ENCODE data around the gene ARHGAP10.

Gene ARHGAP10

GRCh38 chr4:147839663-147840062 is 107.8 kb downstream of the ARHGAP10 start:
- no peaks in the 10 kb centered on the region for H3K36me3 Mint-ChIP-seq
- no peak overlapping the region for H3K27ac Mint-ChIP-seq
- no peaks in the 10 kb centered on the region for H3K27me3 Mint-ChIP-seq
- CTCF ChIA-PET, result interaction anchor here (0.7 to 1.4 kb wide), 2 partner anchors 14 to 27 kb away, joined by 3 read pairs; no protein-coding TSS in a partner anchor
- DNase-seq, result no peak
- no peaks in the 10 kb centered on the region for H3K4me1 Mint-ChIP-seq
- H3K9me3 Mint-ChIP-seq, result no peaks in the 10 kb centered on the region
- H3K4me3 Mint-ChIP-seq, result no peak overlapping the region

GRCh38 chr4:147840838-147841738 is 109.2 kb downstream of the ARHGAP10 start:
- Mint-ChIP-seq H3K4me1 (no peaks in the 10 kb centered on the region), H3K36me3 (no peaks in the 10 kb centered on the region), H3K4me3 (no peak overlapping the region), H3K9me3 (no peaks in the 10 kb centered on the region), H3K27ac (no peak overlapping the region), H3K27me3 (no peaks in the 10 kb centered on the region)
- no peak for DNase-seq
- CTCF ChIA-PET, result no interaction called here

DNA sequence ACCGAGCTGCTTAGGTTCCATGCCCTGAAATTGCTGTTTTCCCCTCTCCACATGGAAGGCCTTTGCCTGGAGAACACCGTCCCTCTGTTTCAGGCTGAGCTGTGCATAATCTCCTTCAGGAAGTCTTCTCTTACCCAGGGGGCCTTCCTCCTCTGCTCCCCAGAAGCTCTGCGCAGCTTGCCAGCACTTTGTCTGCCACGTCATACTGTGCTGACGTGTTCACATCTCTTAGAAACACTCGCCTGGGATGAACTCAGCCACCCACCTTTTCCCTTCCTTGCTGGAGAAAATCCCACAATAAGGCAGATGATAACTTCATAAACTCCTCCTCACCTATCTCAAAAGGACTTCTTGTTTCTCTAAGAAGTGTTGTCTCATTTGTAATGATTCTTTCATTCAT is 110.7 kb downstream of the ARHGAP10 start:
- Mint-ChIP-seq H3K4me3 (no peak overlapping the region), H3K9me3 (no peaks in the 10 kb centered on the region), H3K36me3 (peaks cover 1% of the 10 kb centered on the region), H3K27me3 (no peaks in the 10 kb centered on the region), H3K27ac (no peak overlapping the region), H3K4me1 (no peaks in the 10 kb centered on the region)
- CTCF ChIA-PET, result interaction anchor here (0.7 to 7.2 kb wide), 4 partner anchors 10 to 134 kb away, joined by 3 to 35 read pairs (median 4); no protein-coding TSS in a partner anchor
- DNase-seq, result no peak

DNA sequence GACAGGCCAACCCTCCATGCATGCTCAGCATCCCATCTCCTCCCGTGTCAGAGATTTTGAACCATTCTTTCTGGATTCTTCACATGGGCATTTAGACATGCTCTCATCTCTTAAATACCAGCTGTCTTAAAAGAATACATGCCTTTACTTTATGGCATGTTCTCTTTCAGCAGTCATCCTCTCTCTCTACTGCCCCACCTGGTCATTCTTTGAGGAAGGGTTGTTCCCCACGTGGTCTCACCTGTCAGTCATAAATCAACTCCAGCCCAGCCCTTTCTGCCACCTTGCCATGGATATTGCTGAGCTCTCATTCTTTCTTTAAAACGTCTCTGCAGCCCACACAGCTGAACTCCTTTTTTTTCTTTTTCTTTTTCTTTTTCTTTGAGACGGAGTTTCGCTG is 111.3 kb downstream of the ARHGAP10 start:
- Mint-ChIP-seq H3K4me1 (no peaks in the 10 kb centered on the region), H3K9me3 (no peaks in the 10 kb centered on the region), H3K36me3 (peaks cover 4% of the 10 kb centered on the region), H3K27me3 (no peaks in the 10 kb centered on the region), H3K27ac (no peak overlapping the region), H3K4me3 (no peak overlapping the region)
- no peak for DNase-seq
- CTCF ChIA-PET, result interaction anchor here (0.7 to 7.2 kb wide), 4 partner anchors 10 to 134 kb away, joined by 3 to 35 read pairs (median 4); no protein-coding TSS in a partner anchor

- H3K36me3 Mint-ChIP-seq, result peaks cover 5% of the 10 kb centered on the region
- DNase-seq, result no peak
- no peaks in the 10 kb centered on the region for H3K9me3 Mint-ChIP-seq
- H3K4me3 Mint-ChIP-seq, result no peak overlapping the region
- H3K27me3 Mint-ChIP-seq, result no peaks in the 10 kb centered on the region
- no peaks in the 10 kb centered on the region for H3K4me1 Mint-ChIP-seq
- CTCF ChIA-PET, result interaction anchor here (0.9 to 7.2 kb wide), 3 partner anchors 22 to 136 kb away, joined by 4 to 35 read pairs (median 4); no protein-coding TSS in a partner anchor
- H3K27ac Mint-ChIP-seq, result no peak overlapping the region
Measured at GRCh38 chr4:147844781-147845180, 112.9 kb downstream of the ARHGAP10 start.

- no peaks in the 10 kb centered on the region for H3K9me3 Mint-ChIP-seq
- CTCF ChIA-PET, result interaction anchor here (1.5 to 7.2 kb wide), 2 partner anchors 20 to 138 kb away, joined by 4 to 35 read pairs; no protein-coding TSS in a partner anchor
- peak; percentile 35 for DNase-seq
- H3K36me3 Mint-ChIP-seq, result peaks cover 10% of the 10 kb centered on the region
- H3K4me1 Mint-ChIP-seq, result no peaks in the 10 kb centered on the region
- H3K27ac Mint-ChIP-seq, result no peak overlapping the region
- H3K4me3 Mint-ChIP-seq, result no peak overlapping the region
- no peaks in the 10 kb centered on the region for H3K27me3 Mint-ChIP-seq
Measured at GRCh38 chr4:147846318-147847155, 114.6 kb downstream of the ARHGAP10 start.

DNA sequence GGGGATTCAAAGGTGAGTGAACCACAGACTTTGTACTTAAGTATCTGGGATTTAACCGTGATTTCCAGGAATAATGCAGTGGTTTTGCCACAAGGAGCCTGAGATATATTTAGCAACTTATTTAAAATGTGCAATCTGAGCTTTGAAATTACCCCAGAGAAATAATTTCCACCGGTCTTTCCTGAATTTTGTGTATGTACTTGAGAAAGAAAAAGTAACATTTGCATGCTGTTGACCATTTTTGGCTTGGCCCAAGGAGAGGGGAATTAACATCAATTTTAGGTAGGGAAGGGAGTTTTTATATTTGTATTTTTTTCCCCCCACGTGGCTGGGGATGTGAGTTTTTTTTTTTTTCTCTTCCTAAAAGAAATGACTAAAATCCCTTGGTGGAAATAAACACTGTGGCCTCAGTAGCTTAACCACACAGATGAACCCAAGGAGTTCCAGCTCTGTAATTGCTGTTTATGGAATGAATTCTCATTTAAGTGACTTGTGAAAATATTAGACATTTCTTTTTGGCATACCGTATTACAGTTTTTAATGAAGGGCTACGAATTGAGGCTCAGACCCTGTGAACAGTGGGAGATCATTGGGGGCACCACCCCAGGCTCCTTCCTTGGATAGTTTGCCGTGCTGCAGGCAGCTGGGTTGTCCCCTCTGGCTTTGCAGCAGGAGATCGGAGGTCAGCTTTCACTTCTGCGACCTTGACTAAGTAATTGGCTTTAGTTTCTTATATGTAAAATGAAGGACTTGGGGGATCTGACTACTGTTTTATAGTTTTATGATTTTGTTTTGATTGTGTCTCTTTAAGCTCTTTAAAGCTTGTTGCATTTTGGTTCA is 116.1 kb downstream of the ARHGAP10 start:
- no peak for DNase-seq
- H3K4me3 Mint-ChIP-seq, result no peak overlapping the region
- no peaks in the 10 kb centered on the region for H3K4me1 Mint-ChIP-seq
- H3K27ac Mint-ChIP-seq, result no peak overlapping the region
- no peaks in the 10 kb centered on the region for H3K27me3 Mint-ChIP-seq
- CTCF ChIA-PET, result interaction anchor here (0.6 to 7.2 kb wide), 2 partner anchors 18 to 116 kb away, joined by 3 to 35 read pairs; no protein-coding TSS in a partner anchor
- H3K9me3 Mint-ChIP-seq, result no peaks in the 10 kb centered on the region
- H3K36me3 Mint-ChIP-seq, result peaks cover 10% of the 10 kb centered on the region

- H3K27ac Mint-ChIP-seq, result no peak overlapping the region
- H3K4me1 Mint-ChIP-seq, result no peaks in the 10 kb centered on the region
- CTCF ChIA-PET, result interaction anchor here (0.7 to 7.2 kb wide), 2 partner anchors 14 to 18 kb away, joined by 3 to 35 read pairs; no protein-coding TSS in a partner anchor
- peaks cover 10% of the 10 kb centered on the region for H3K36me3 Mint-ChIP-seq
- H3K27me3 Mint-ChIP-seq, result no peaks in the 10 kb centered on the region
- no peak for DNase-seq
- H3K9me3 Mint-ChIP-seq, result no peaks in the 10 kb centered on the region
- no peak overlapping the region for H3K4me3 Mint-ChIP-seq
Measured at GRCh38 chr4:147848634-147849033, 116.7 kb downstream of the ARHGAP10 start.

GRCh38 chr4:147851135-147851534 is 119.2 kb downstream of the ARHGAP10 start:
- Mint-ChIP-seq H3K36me3 (peaks cover 10% of the 10 kb centered on the region), H3K9me3 (no peaks in the 10 kb centered on the region), H3K27ac (no peak overlapping the region), H3K27me3 (no peaks in the 10 kb centered on the region), H3K4me3 (no peak overlapping the region), H3K4me1 (no peaks in the 10 kb centered on the region)
- DNase-seq, result no peak
- CTCF ChIA-PET, result interaction anchor here (1.8 kb wide), 1 partner anchor 16 kb away, joined by 6 read pairs; no protein-coding TSS in a partner anchor

GRCh38 chr4:147853706-147854105 is 121.8 kb downstream of the ARHGAP10 start:
- Mint-ChIP-seq H3K36me3 (peaks cover 6% of the 10 kb centered on the region), H3K27me3 (no peaks in the 10 kb centered on the region), H3K4me1 (no peaks in the 10 kb centered on the region), H3K9me3 (no peaks in the 10 kb centered on the region), H3K27ac (no peak overlapping the region), H3K4me3 (no peak overlapping the region)
- DNase-seq, result no peak
- CTCF ChIA-PET, result no interaction called here

DNA sequence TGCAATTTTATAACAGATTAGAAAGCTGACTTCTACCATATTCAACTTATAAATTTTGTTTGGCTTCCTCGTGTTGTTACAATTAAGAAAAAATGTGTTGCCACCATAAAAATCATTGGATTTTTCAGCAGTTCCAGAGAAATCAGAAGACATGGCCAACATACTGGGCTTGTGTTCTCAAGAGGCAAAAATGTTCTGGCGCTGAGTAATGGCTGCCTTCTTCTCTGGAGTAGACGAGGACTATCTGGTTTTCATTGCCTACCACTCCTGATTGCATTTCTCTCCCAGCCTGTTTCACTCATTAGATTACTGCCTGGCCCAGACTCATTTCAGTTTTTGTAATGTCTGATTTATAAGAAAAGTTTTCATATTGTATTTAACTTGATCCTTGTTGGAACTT is 122.3 kb downstream of the ARHGAP10 start:
- Mint-ChIP-seq H3K36me3 (peaks cover 6% of the 10 kb centered on the region), H3K4me3 (no peak overlapping the region), H3K27me3 (no peaks in the 10 kb centered on the region), H3K4me1 (no peaks in the 10 kb centered on the region), H3K9me3 (no peaks in the 10 kb centered on the region), H3K27ac (no peak overlapping the region)
- CTCF ChIA-PET, result no interaction called here
- DNase-seq, result no peak

- Mint-ChIP-seq H3K27me3 (no peaks in the 10 kb centered on the region), H3K4me3 (no peak overlapping the region), H3K9me3 (no peaks in the 10 kb centered on the region), H3K27ac (no peak overlapping the region), H3K4me1 (no peaks in the 10 kb centered on the region), H3K36me3 (no peaks in the 10 kb centered on the region)
- no peak for DNase-seq
- CTCF ChIA-PET, result no interaction called here
Measured at GRCh38 chr4:147855571-147856009, 123.7 kb downstream of the ARHGAP10 start.

DNA sequence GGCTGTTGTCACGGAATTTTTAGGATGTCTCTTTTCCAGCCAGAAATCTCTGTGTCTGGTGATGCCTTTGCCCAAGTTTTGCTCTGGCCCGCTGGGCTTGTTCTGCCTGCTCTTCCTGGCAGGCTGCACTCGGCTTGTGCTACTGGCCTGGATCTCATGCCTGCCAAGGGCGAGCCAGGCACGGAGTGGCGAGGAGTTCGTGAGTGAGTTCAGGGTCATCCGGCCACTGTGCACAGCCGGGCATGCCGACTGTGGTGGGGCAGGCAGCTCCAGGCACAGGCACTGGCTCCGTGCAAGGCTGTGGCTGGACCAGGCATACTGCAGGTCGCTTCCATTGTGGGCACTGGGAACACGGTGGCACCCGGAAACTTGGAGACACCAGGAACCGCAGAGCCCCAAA is 129.1 kb downstream of the ARHGAP10 start:
- Mint-ChIP-seq H3K36me3 (no peaks in the 10 kb centered on the region), H3K27me3 (no peaks in the 10 kb centered on the region), H3K9me3 (no peaks in the 10 kb centered on the region), H3K4me3 (no peak overlapping the region), H3K27ac (no peak overlapping the region), H3K4me1 (peaks cover 2% of the 10 kb centered on the region)
- DNase-seq, result no peak
- CTCF ChIA-PET, result no interaction called here
